Measurements from ENCODE around the gene C4orf50. TPM values are rescaled to one million over a fixed set of nuclear protein-coding genes. Genes with fewer than 3 reads are reported as not detected.

Gene C4orf50
- polyA plus RNA-seq, 3 donors = not detected

DNA sequence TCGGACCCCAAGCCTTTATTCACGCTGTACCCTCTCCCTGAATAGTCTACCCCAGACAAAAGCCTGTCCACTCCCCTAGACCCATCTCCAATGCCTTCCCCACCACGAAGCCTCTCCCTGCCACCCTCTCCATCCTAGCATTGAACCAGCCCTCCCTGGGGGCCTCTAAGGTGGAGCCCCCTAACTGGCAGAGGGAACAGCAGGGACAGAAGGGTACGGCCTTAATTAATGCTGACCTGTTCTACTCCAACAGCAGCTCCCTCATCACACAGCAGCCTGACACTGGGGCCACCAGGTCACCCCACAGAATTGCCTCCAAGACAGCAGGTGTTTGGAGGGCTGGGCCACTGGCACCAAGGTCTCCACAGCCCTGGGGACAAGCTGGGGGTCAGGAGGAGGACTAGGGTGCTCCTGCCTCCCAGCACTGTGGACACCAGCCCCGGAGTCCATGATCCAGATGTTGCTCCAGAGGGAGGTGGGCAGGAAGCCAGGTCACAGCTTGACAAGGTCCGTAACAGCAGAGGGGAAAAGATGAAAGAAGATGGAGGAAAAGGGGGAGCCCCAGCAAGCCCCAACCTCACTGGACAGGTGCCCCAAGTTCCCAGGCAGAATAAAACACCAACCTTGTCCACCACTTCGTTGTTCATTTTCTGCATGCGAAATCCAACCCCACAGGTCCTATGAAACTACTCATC, 129.1 kb downstream of the C4orf50 start:
- Mint-ChIP-seq H3K36me3 (no peaks in the 10 kb centered on the region), H3K27me3 (ENCODE audit: low read depth in 3 of 3) (peaks cover 59 to 83% (median 66%) of the 10 kb centered on the region in 3 donors), H3K27ac (no peak overlapping the region), H3K9me3 (peaks cover 0 to 18% (median 10%) of the 10 kb centered on the region in 7 donors), H3K4me3 (peak overlapping the region in 1 of 2 donors; percentile 82), H3K4me1 (no peaks in the 10 kb centered on the region)
- no peak overlapping the region for H2AFZ ChIP-seq (ENCODE audit: insufficient read depth, low read depth, low read length, poor library complexity, severe bottlenecking)
- 41% methylated on average over 7 of the region's 8 CpGs for WGBS (ENCODE audit: insufficient coverage)
- TF ChIP-seq, protein P1, sequence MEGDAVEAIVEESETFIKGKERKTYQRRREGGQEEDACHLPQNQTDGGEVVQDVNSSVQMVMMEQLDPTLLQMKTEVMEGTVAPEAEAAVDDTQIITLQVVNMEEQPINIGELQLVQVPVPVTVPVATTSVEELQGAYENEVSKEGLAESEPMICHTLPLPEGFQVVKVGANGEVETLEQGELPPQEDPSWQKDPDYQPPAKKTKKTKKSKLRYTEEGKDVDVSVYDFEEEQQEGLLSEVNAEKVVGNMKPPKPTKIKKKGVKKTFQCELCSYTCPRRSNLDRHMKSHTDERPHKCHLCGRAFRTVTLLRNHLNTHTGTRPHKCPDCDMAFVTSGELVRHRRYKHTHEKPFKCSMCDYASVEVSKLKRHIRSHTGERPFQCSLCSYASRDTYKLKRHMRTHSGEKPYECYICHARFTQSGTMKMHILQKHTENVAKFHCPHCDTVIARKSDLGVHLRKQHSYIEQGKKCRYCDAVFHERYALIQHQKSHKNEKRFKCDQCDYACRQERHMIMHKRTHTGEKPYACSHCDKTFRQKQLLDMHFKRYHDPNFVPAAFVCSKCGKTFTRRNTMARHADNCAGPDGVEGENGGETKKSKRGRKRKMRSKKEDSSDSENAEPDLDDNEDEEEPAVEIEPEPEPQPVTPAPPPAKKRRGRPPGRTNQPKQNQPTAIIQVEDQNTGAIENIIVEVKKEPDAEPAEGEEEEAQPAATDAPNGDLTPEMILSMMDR (IDR thresholded peaks at IDR 0.05) = no peak
- intact Hi-C loops (cut with micrococcal nuclease) = no loop called here
- peaks cover 7 to 24% of the 10 kb centered on the region in 2 donors for H3K9me3 ChIP-seq (replicated peaks in 1 of 2; ENCODE audit: control insufficient read depth in 1 of 2, insufficient read depth in 1 of 2, low read length in 2 of 2)
- no peaks in the 10 kb centered on the region for H3K36me3 ChIP-seq (replicated peaks in 1 of 2; ENCODE audit: control insufficient read depth in 1 of 2, insufficient read depth in 2 of 2, low read length in 2 of 2)
- no peak overlapping the region for H3K9ac ChIP-seq (ENCODE audit: insufficient read depth, low read length, poor library complexity, severe bottlenecking)
- no peaks in the 10 kb centered on the region for H3K4me1 ChIP-seq (ENCODE audit: control insufficient read depth in 1 of 2, insufficient read depth in 2 of 2, low read length in 2 of 2)
- peaks cover 41 to 69% of the 10 kb centered on the region in 2 donors for H3K27me3 ChIP-seq (ENCODE audit: control insufficient read depth in 2 of 2, insufficient read depth in 2 of 2, low read length in 2 of 2)
- no peak overlapping the region for H3K27ac ChIP-seq (ENCODE audit: low read depth in 1 of 2, low read length in 2 of 2)
- no peaks in the 10 kb centered on the region for H3K79me2 ChIP-seq (ENCODE audit: insufficient read depth, low read length)
- H4K20me1 ChIP-seq (ENCODE audit: insufficient read depth, low read length) = no peaks in the 10 kb centered on the region
- no peak for DNase-seq
- no peak overlapping the region for H3K4me3 ChIP-seq (replicated peaks in 1 of 3; ENCODE audit: low read depth in 2 of 3, low read length in 3 of 3)
- no peak overlapping the region for H3K4me2 ChIP-seq (replicated peaks; ENCODE audit: extremely low read depth, low read length, poor library complexity, severe bottlenecking)

DNA sequence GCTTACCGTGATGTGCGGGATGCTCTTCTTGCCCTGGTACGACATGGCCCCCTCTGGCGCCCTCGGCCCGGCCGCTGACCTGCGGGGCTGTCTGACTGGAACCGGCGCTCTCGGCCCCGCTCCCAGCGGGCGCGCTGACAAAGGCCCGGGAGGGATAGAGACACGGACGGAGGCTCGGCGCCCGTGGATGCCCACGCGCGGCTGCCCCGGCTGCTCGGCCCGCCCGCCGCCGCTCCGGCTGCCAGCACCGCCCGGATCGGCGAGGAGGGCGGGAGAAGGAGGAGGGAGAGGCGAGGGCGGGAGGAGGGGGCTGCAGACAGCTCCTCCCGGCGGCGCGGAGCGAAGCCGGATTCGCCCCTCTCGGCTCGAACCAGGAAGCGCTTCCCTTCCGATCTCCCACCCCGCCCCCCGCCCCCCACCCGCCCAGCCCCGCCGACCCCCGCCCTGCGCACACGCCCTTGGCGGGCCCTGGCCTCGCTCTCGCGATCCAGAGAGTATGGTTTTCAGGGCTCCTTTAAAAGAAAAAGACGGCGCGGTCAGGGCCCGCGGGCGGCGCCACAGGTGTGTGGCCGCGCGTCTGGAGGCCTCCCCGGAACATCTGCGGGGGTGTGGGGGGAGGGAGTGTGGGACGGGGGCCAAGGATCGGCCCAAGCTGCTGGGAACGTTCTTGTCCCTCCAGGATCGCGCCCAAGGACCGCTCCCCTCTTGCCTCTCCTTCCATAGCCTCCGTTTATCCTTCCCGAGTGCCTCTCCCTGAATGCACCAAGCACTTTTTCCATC, 129.8 kb downstream of the C4orf50 start:
- Histone ChIP-seq H3K4me2 (replicated peaks; ENCODE audit: extremely low read depth, low read length, poor library complexity, severe bottlenecking) (no peak overlapping the region), H3K79me2 (ENCODE audit: insufficient read depth, low read length) (no peaks in the 10 kb centered on the region), H3K36me3 (replicated peaks in 1 of 2; ENCODE audit: control insufficient read depth in 1 of 2, insufficient read depth in 2 of 2, low read length in 2 of 2) (no peaks in the 10 kb centered on the region), H3K27me3 (ENCODE audit: control insufficient read depth in 2 of 2, insufficient read depth in 2 of 2, low read length in 2 of 2) (peaks cover 36 to 62% of the 10 kb centered on the region in 2 donors), H4K20me1 (ENCODE audit: insufficient read depth, low read length) (no peaks in the 10 kb centered on the region), H3K27ac (ENCODE audit: low read depth in 1 of 2, low read length in 2 of 2) (no peak overlapping the region), H2AFZ (ENCODE audit: insufficient read depth, low read depth, low read length, poor library complexity, severe bottlenecking) (no peak overlapping the region), H3K9ac (ENCODE audit: insufficient read depth, low read length, poor library complexity, severe bottlenecking) (no peak overlapping the region), H3K4me3 (replicated peaks in 1 of 3; ENCODE audit: low read depth in 2 of 3, low read length in 3 of 3) (no peak overlapping the region), H3K4me1 (ENCODE audit: control insufficient read depth in 1 of 2, insufficient read depth in 2 of 2, low read length in 2 of 2) (no peaks in the 10 kb centered on the region), H3K9me3 (replicated peaks in 1 of 2; ENCODE audit: control insufficient read depth in 1 of 2, insufficient read depth in 1 of 2, low read length in 2 of 2) (peaks cover 7 to 24% of the 10 kb centered on the region in 2 donors)
- intact Hi-C loops (cut with micrococcal nuclease) = no loop called here
- peaks cover 0 to 18% (median 10%) of the 10 kb centered on the region in 7 donors for H3K9me3 Mint-ChIP-seq
- 2% methylated on average over 59 of the region's 81 CpGs for WGBS (ENCODE audit: insufficient coverage)
- no peaks in the 10 kb centered on the region for H3K36me3 Mint-ChIP-seq
- H3K4me1 Mint-ChIP-seq = no peaks in the 10 kb centered on the region
- H3K27ac Mint-ChIP-seq = no peak overlapping the region
- H3K4me3 Mint-ChIP-seq = peak overlapping the region in 1 of 2 donors; percentile 82
- DNase-seq = no peak
- peaks cover 52 to 76% (median 58%) of the 10 kb centered on the region in 3 donors for H3K27me3 Mint-ChIP-seq (ENCODE audit: low read depth in 3 of 3)
- TF ChIP-seq, protein P1 (IDR thresholded peaks at IDR 0.05) = no peak
